GM12878 (cell line): ENCODE results near the gene MRPL23.

Experiments used
- CEBPB ChIP-seq, 2 experiments: fragments of 150-350 bp in 1 of 2; IDR thresholded peaks; 2 replicates each; pipeline ENCODE4 v1.6.1; 2012 to 2014; ENCODE audit warnings: low read depth in 2 of 2, low read length in 2 of 2, borderline replicate concordance in 1 of 2, inconsistent platforms in 1 of 2
- CHD4 ChIP-seq: fragments of 200-600 bp; sonication (generic); IDR thresholded peaks from 2 replicates; pipeline ENCODE4 v1.6.1; 2016; ENCODE audit warnings: mild to moderate bottlenecking
- EP300 ChIP-seq, 2 experiments: fragments of 150-350 bp in 1 of 2; IDR thresholded peaks; 2 replicates each; pipeline ENCODE4 v1.6.1; 2011 to 2012; ENCODE audit warnings: low read depth in 2 of 2, low read length in 2 of 2, borderline replicate concordance in 1 of 2, improper control_type of control experiment in 1 of 2, inconsistent platforms in 1 of 2; ENCODE audit not compliant: control insufficient read depth in 1 of 2
- NFIC ChIP-seq: IDR thresholded peaks from 2 replicates; pipeline ENCODE4 v1.6.1; 2012; ENCODE audit warnings: low read depth, mild to moderate bottlenecking, inconsistent platforms, low read length, moderate library complexity
- POLR2A ChIP-seq: IDR thresholded peaks from 2 replicates; pipeline ENCODE4 v1.6.1; 2011; ENCODE audit warnings: low read depth, mild to moderate bottlenecking, low read length
- SMAD1 ChIP-seq: fragments of 450-650 bp; IDR thresholded peaks from 2 replicates; pipeline ENCODE4 v1.6.1; 2018; ENCODE audit warnings: mild to moderate bottlenecking, low read depth; ENCODE audit not compliant: partially characterized antibody
- SMC3 ChIP-seq: IDR thresholded peaks from 2 replicates; pipeline ENCODE4 v1.6.1; 2011; ENCODE audit warnings: low read length, improper control_type of control experiment, borderline replicate concordance
- TF ChIP-seq, protein P1 (sequence below): fragments of 450-650 bp; IDR thresholded peaks from 2 replicates; pipeline ENCODE4 v1.6.1; 2016; ENCODE audit warnings: mild to moderate bottlenecking, moderate library complexity, borderline replicate concordance
- TF ChIP-seq, protein P2 (sequence below), 3 experiments: IDR thresholded peaks in 2 of 3; conservative IDR thresholded peaks in 1 of 3; 2 replicates each; pipeline ENCODE4 v1.5.1; 2011; ENCODE audit warnings: low read depth in 3 of 3, low read length in 3 of 3, mild to moderate bottlenecking in 3 of 3, control low read depth in 2 of 3, moderate library complexity in 2 of 3, inconsistent platforms in 1 of 3, mixed read lengths in 1 of 3; ENCODE audit not compliant: control insufficient read depth in 2 of 3, insufficient read depth in 1 of 3; ENCODE audit errors: extremely low read depth in 1 of 3
- TF ChIP-seq, protein P3 (sequence below): fragments of 450-650 bp; formaldehyde crosslinking; IDR thresholded peaks from 2 replicates; pipeline ENCODE4 v1.5.0; 2022; ENCODE audit warnings: mild to moderate bottlenecking, missing genetic modification characterization
- TF ChIP-seq, protein P4 (sequence below): IDR thresholded peaks from 2 replicates; pipeline ENCODE4 v1.6.1; 2011; ENCODE audit warnings: low read depth, low read length, improper control_type of control experiment, borderline replicate concordance
- TF ChIP-seq, protein P5 (sequence below): IDR thresholded peaks from 2 replicates; pipeline ENCODE4 v1.6.1; 2012; ENCODE audit warnings: low read length, inconsistent platforms

DNA sequence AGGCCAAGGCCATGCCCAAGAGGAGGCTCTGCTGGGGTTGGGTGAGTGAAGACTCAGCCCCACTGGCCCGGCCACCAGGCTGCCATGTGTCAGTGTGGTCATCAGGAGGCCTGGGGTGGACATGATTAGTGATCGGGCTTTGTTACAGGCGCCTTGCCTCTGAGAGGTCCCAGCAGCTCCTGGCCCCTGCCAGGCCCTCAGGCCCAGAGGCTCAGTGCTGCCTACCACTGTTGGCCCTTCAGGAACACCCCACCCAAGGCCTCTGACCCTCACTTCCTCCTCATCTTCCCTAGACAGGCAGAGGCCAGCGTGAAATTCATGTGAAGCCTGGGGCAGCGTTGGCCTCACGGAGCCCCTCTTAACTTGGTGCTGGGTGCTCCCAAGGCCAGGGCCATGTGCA is 2.2 kb downstream of the MRPL23 start:
- TF ChIP-seq, protein P1, sequence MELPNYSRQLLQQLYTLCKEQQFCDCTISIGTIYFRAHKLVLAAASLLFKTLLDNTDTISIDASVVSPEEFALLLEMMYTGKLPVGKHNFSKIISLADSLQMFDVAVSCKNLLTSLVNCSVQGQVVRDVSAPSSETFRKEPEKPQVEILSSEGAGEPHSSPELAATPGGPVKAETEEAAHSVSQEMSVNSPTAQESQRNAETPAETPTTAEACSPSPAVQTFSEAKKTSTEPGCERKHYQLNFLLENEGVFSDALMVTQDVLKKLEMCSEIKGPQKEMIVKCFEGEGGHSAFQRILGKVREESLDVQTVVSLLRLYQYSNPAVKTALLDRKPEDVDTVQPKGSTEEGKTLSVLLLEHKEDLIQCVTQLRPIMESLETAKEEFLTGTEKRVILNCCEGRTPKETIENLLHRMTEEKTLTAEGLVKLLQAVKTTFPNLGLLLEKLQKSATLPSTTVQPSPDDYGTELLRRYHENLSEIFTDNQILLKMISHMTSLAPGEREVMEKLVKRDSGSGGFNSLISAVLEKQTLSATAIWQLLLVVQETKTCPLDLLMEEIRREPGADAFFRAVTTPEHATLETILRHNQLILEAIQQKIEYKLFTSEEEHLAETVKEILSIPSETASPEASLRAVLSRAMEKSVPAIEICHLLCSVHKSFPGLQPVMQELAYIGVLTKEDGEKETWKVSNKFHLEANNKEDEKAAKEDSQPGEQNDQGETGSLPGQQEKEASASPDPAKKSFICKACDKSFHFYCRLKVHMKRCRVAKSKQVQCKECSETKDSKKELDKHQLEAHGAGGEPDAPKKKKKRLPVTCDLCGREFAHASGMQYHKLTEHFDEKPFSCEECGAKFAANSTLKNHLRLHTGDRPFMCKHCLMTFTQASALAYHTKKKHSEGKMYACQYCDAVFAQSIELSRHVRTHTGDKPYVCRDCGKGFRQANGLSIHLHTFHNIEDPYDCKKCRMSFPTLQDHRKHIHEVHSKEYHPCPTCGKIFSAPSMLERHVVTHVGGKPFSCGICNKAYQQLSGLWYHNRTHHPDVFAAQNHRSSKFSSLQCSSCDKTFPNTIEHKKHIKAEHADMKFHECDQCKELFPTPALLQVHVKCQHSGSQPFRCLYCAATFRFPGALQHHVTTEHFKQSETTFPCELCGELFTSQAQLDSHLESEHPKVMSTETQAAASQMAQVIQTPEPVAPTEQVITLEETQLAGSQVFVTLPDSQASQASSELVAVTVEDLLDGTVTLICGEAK, result no peak
- TF ChIP-seq SMAD1, result no peak
- TF ChIP-seq, protein P2, sequence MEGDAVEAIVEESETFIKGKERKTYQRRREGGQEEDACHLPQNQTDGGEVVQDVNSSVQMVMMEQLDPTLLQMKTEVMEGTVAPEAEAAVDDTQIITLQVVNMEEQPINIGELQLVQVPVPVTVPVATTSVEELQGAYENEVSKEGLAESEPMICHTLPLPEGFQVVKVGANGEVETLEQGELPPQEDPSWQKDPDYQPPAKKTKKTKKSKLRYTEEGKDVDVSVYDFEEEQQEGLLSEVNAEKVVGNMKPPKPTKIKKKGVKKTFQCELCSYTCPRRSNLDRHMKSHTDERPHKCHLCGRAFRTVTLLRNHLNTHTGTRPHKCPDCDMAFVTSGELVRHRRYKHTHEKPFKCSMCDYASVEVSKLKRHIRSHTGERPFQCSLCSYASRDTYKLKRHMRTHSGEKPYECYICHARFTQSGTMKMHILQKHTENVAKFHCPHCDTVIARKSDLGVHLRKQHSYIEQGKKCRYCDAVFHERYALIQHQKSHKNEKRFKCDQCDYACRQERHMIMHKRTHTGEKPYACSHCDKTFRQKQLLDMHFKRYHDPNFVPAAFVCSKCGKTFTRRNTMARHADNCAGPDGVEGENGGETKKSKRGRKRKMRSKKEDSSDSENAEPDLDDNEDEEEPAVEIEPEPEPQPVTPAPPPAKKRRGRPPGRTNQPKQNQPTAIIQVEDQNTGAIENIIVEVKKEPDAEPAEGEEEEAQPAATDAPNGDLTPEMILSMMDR (IDR thresholded peaks at IDR 0.05 in 2 of 3, conservative IDR thresholded peaks at IDR 0.05 in 1 of 3; ENCODE audit: control insufficient read depth in 2 of 3, extremely low read depth in 1 of 3, insufficient read depth in 1 of 3, low read depth in 3 of 3, low read length in 3 of 3), result no peak
- TF ChIP-seq CEBPB (IDR thresholded peaks at IDR 0.05; ENCODE audit: borderline replicate concordance in 1 of 2, low read depth in 2 of 2, low read length in 2 of 2), result no peak
- TF ChIP-seq, protein P3, sequence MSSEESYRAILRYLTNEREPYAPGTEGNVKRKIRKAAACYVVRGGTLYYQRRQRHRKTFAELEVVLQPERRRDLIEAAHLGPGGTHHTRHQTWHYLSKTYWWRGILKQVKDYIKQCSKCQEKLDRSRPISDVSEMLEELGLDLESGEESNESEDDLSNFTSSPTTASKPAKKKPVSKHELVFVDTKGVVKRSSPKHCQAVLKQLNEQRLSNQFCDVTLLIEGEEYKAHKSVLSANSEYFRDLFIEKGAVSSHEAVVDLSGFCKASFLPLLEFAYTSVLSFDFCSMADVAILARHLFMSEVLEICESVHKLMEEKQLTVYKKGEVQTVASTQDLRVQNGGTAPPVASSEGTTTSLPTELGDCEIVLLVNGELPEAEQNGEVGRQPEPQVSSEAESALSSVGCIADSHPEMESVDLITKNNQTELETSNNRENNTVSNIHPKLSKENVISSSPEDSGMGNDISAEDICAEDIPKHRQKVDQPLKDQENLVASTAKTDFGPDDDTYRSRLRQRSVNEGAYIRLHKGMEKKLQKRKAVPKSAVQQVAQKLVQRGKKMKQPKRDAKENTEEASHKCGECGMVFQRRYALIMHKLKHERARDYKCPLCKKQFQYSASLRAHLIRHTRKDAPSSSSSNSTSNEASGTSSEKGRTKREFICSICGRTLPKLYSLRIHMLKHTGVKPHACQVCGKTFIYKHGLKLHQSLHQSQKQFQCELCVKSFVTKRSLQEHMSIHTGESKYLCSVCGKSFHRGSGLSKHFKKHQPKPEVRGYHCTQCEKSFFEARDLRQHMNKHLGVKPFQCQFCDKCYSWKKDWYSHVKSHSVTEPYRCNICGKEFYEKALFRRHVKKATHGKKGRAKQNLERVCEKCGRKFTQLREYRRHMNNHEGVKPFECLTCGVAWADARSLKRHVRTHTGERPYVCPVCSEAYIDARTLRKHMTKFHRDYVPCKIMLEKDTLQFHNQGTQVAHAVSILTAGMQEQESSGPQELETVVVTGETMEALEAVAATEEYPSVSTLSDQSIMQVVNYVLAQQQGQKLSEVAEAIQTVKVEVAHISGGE, result no peak
- no peak for TF ChIP-seq NFIC
- TF ChIP-seq POLR2A, result no peak
- no peak for TF ChIP-seq SMC3
- TF ChIP-seq, protein P4, sequence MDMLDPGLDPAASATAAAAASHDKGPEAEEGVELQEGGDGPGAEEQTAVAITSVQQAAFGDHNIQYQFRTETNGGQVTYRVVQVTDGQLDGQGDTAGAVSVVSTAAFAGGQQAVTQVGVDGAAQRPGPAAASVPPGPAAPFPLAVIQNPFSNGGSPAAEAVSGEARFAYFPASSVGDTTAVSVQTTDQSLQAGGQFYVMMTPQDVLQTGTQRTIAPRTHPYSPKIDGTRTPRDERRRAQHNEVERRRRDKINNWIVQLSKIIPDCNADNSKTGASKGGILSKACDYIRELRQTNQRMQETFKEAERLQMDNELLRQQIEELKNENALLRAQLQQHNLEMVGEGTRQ, result no peak
- TF ChIP-seq, protein P5, sequence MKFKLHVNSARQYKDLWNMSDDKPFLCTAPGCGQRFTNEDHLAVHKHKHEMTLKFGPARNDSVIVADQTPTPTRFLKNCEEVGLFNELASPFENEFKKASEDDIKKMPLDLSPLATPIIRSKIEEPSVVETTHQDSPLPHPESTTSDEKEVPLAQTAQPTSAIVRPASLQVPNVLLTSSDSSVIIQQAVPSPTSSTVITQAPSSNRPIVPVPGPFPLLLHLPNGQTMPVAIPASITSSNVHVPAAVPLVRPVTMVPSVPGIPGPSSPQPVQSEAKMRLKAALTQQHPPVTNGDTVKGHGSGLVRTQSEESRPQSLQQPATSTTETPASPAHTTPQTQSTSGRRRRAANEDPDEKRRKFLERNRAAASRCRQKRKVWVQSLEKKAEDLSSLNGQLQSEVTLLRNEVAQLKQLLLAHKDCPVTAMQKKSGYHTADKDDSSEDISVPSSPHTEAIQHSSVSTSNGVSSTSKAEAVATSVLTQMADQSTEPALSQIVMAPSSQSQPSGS, result no peak
- TF ChIP-seq CHD4, result no peak
- no peak for TF ChIP-seq EP300 (IDR thresholded peaks at IDR 0.05; ENCODE audit: borderline replicate concordance in 1 of 2, control insufficient read depth in 1 of 2, low read depth in 2 of 2, low read length in 2 of 2)
